HG02588 (cell line): ENCODE results near the gene AKT1.
"Not testable (repeated sequence)": the region's sequence is repeated elsewhere in the genome, so short reads cannot be mapped to it uniquely, and the experiment has no call there.

ENCODE experiments used
- ATAC-seq: cut with Tn5 transposase; IDR thresholded peaks from one replicate; pipeline ENCODE4 v1.9.1; 2021; ENCODE audit warnings: mild to moderate bottlenecking, moderate library complexity; ENCODE audit not compliant: unreplicated experiment

The AKT1 gene

DNA sequence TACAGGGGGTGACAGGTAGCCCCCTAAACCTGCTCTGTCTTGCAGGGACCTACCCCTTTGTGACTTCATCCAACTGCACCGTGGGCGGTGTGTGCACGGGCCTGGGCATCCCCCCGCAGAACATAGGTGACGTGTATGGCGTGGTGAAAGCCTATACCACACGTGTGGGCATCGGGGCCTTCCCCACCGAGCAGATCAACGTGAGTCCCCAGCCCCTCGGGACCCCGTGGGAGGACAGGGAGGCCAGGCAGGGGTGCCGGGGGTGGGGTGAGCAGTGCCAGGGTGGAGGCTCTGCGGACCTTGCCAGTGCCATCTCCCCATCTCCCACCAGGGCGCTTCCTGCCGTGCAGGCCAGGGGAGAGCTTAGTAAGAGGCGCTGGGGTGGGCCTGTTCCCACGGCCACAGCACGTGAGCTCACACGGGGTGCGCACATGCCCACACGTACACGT lies 53.7 kb downstream of the AKT1 start:
- ATAC-seq: no peak

DNA sequence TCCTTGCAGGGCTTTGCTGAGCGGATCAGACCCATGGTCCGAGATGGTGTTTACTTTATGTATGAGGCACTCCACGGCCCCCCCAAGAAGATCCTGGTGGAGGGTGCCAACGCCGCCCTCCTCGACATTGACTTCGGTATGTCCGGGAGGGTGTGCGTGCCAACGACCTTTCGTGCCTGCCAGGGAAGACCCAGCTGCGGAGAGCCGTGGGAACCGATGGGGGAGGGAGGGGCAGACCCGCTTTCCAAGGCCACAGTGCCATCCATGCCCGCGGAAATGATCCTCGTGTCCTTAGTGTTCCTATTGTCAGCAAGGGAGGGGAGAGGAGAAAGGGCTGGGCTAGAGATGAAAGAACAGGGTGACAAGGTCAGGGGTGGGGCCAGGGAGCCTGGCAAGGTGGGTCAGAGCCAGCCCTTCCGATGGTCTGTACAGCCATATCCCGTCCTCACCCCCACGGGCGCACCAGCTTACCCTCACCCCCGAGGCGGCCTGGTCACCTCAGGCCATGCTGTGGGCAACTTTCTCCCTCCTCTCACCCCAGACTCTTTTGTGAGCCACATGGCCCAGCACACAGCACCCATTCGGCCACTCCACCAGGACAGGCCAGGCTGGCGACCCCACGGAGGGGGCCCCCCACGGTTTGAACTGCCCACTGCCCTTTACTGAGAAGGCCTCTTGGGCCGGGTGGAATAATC lies 54.3 kb downstream of the AKT1 start:
- no peak for ATAC-seq

DNA sequence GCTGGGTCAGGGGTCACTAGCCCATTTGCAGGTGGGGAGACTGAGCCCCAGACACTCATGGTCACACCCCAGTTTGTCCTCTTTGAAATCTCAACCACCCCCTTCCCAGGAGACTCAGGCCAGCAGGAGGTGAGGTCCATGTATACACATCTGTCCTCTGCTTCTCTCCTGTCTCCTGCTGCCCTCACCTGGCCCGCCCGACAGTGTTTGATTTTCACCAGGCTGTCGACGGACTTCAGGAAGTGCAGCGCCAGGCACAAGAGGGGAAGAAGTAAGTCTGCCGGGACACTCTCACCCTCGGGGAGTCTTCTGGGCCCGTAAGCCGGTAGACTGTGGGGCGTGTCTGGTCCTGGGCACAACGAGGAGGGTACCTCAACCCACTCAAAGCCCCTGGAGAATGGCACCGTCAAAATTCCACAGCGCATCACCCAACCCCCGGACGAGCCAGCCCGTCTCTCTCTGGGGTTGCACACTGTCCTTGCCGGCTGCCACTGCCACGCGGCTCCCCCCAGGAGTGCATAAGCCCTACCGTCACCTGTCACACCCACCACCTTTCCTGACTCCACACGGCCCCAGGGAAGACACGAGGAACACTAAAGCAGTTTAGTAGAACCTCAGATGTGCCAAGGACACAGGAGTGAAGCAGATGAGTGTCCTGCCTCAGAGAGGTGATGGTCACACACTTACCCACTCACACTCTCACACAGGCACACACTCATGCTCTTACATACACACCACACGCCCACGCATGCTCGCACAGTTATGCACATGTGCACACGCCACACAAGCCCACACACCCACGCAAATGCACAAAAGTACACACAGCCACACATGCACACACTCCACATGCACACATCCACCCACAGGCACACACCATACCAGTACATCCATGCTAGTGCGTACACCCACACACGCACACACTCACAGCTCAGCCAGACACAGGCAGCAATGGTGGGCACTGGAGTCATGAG lies 55.7 kb downstream of the AKT1 start:
- no peak for ATAC-seq

DNA sequence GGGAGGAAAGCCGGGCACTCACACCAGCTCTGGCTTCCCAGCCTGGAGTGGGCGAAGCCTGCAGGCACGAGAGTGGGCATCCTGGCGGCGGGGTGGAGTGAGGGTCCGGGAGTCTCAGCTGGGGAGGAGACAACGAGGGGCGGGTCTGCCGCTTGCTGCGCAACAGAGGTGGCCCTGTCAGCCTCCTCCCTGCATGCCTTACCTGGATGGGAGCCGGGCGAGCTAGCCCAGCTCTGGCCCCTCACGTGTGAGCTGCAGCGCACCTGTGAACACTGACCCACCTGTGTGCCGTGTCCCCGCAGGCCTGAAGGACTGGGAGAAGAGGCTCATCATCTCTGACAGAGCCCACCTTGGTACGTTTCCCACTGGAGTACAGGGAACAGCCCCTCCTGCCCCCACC lies 56.5 kb downstream of the AKT1 start:
- ATAC-seq: no peak

DNA sequence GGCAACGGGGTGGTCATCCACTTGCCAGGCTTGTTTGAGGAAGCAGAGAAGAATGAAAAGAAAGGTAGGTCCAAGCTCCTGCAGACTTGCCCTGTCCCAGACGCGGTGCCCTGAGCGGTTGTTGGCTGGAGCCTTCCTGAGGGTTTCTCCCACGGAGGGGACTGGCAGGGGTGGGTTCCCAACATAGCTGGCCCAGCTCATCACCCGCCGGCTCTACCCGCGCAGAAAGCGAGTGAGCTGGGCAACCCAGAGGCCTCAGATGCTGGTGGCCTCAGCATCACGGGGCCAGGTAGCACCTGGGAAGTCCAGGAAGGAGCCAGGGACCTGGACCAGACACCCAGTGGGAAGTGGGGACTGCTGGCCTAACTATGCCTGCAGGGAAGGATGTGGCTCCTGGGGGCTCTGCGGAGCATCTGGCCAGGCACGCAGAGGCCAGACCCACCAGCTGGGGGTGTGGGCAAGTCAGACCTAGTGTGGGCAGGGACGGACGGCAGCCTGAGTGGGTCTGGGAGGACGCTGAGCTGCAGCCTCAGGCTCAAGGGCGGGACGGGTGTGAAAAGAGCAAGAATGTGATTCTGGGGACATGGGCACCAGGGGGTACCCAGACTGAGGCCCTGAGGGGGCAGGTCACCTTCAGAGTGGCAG lies 57.1 kb downstream of the AKT1 start:
- ATAC-seq: no peak

DNA sequence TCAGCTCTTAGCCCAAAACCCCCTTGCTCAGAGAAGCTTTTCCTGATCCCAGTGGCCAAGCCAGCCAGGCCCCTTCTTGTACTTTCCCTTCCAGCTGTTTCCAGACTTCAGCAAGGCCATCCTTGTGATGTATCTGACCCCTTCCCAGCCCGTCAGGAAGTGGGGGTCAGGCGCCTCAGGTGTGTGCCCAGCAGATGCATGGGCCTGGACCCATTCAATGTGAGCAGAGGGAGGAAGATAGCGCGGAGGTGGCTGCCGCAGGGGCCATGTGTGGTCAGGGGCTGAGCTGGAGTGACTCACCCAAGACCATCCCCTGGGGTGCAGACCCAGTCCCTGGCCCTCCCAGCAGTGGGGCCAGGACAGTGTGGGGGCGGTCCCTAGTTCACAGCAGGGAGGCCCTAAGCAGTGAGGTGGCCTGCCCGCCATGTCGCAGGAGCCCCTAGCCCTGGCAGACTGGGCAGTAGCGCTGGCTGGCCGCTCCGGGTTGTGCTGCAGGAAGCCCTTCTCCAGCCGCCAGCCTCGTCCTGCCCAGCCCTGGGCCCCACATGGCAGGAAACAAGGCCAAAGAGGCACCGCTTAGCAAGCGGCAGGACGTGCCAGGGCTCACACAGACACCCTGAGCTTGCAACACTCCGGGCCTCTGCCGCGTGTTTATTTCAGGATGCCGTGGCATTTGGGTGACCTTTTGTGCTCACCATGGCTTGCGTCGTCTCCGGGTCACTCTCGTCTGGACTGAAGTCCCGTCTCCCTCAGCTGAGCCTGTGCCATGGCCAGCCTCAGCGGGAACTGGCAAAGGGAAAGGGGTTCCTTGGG lies 59.5 kb downstream of the AKT1 start:
- no peak for ATAC-seq

DNA sequence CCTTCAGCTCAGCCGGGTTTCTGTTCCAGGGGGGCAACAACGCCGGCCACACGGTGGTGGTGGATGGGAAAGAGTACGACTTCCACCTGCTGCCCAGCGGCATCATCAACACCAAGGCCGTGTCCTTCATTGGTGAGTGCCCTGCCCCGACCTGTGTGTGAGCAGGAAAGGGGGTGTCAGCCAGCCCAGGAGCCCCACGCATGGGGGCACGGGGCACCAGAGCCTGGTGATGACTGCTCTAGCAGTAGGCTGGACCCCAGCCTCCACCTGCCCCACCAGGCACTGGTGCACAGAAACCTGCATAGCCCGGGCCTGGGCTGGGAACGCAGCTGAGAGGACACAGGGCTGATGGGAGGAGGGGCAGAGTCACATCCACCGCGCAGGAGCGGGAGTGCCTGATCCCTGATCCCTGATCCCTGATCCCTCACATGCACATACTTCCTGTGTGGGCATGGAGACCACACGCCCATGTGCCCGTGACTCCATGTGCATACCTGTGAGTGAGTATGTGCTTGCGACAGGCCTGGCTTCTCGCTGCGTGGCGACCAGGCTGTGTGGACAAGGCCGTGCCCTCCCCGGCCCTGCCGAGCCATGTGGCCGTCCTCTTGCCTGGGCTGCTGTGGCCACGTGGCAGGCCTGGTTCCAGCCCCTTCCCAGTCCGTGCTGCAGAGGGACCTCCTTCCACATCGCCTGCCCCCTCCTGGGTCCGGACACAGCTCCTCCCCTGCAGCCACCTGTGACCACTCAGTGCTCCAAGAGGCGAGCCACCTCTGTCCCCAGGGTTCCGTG lies 60.4 kb downstream of the AKT1 start:
- ATAC-seq: no peak

DNA sequence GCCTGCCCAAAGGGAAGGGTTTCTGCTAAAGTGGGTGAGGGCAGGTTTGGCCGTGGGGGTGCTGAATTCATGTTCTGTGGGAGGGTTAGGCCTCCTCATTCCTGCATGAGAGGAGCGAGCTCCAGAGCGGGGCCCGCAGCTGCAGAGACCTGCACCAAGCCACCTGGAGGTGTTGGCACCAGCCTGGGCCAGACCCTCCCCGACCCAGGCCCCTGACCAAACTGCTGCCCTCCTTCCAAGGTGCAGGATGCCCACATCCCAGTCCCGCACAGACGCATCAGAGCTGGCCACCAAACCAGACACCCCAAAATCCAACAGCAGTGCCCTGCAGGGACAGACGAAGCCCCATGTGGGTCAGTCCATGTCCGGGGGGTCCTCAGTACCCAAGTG lies 61.0 kb downstream of the AKT1 start:
- ATAC-seq: no peak

DNA sequence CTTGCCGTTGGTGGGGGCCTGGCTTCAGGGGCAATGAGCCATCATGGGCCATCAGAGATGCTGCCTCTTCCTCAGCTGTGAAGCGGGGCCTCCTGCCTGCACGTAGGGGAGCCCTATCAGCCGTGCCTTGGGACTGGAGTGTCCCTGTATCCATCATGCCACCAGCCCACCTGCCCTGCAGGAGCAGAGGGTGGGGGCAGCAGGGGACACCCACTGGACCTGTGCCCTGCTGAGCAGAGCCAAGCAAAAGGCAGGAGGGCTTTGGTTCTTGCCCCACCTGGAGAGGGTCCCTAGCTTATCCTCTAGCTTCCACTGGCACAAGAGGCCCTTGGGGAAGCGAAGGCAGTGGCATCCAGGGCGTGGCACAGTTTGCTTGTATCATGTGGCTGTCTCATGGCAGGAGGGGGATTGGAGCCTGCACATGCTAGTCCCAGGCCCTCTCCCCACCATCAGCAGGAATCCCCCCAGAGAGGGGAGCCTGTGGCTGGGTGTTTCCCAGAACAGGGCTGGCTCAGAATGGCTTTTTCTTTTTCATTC lies 61.4 kb downstream of the AKT1 start:
- ATAC-seq: no peak

DNA sequence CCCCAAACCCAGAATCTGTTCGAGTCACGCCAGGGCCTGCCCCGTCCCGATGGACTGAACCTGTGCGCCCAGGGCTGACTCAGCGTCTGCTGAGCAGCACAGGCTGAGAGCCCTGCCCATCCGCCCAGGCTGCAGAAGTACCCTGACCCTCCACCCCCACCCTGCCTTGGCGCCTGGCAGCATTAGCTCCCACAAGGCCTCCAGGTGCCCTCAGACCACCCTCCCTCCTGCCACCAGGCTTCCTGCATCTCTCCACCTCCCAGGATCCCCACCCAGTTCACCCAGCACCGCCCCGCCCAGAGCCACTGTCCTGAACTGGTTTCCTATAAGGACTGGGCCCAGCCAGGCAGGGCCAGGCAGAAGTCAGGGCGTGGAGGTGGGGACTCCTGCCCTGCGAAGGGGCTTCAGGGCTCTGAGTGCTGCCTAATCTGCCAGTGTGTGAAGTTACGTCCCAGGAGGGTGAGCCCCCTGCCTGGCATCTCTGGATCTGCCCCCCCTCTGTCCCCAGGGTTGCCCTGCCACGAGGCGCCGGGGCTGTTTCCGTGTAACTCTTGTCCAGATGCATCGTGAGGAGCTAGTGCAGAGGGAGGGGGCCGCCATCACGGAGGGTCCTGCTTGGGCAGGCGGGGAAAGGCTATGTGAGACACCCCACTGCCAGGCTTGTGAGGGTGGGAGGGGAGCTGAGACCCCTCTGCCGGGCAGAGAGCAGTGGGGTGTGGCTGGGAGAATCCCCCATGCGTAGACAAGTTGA lies 62.4 kb downstream of the AKT1 start:
- ATAC-seq: no peak

DNA sequence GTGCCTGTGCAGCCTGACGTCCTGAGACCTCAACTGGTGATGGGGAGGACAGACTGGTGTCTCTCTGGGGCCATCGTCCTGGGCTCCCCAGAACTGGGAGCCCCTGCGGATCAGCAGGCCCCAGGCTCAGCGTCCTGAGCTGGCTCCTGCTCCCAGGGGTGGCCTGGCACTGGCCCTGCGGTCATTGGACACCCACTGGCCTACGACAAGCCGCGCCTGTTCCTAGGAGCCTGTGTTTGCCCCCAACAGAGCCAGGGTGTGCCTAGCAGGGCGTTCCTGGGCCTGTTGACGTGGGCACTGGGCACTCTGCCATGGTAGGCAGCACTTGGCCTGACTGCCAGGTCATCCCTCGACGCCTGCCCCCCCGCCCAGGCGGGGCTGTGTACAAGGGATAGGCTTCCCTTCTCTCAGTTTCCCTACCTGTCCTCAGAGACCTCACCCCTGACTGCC lies 63.2 kb downstream of the AKT1 start:
- no peak for ATAC-seq

DNA sequence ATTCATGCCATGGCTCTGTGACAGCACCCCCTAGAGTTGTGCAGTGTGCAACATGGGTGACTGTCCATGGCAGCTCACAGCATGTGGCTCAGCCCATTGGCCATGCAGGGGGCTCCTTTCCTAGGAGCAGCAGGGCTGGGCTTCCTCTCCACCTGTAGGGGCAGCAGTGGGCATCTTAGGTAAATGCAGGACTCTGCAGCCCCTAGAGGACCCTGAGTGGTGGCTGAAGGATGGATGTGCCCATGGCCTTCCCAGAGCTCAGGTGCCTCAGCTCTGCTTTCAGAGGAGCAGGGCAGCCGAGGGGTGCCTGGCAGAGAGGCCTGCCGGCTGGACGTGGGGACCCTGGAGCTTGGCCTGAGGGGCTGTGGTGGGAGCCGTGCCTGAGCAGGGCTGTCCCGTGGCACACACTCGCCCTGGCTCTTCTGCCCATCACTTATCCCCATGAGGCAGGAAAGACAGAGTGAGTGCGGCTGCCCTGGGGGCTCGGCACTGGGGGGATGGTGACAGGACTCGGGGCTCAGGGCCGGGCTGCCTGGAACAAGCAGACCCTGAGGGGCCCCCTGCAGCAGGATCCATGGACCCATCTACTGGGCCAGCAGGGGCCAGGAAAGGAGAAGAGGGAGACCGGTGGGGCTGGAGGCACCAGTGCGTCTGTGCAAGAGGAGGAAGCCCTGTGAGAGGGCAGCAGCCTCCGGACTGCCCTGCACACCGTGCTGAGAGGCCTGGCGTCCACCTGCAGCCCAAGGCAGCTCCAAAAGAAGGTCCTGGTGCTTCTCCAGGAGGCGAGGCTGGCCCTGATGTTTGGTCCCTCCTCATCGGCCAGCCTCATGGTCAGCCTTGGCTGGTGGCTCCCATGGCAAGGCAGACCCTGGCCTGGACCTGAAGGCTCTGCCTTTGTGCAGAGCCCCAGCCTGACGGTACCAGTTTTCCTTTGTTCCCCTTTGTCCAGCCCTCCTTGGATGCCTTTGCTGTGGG lies 63.9 kb downstream of the AKT1 start:
- no peak for ATAC-seq

DNA sequence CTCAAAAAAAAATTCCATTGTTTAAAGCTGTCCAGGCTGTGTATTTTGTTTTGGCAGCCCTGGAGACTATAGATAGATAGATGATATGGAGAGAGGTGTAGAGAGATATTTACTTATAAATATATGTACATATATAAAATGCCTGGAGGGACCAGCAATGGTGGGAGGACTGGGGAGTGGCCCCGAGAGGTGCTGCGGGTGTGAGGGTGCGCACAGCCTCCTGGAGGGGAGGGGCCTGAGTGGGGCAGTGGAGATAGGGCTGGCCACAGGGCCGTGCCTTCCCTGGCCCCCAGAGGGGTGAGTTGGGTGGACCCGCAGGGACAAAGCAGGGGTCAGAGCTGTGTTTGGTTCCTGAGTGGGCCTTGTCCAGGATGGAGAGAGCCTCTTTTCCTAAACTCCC lies 65.1 kb downstream of the AKT1 start:
- no peak for ATAC-seq

DNA sequence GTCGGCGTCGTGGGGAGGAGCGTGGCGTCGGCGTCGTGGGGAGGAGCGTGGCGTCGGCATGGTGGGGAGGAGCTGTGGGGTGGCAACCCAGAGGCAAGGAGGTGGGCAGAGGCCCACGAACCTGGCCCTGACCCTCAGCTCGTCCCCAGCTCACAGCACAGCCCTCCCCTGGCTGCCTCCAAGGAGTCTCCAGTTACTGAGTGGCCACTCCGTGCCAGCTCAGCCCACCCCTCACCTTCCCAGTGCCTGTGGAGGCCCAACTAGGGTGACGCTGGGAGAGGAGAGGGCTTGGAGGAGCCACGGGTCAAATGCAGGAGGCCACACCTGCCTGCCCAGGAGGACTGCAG lies 65.7 kb downstream of the AKT1 start:
- no peak for ATAC-seq

DNA sequence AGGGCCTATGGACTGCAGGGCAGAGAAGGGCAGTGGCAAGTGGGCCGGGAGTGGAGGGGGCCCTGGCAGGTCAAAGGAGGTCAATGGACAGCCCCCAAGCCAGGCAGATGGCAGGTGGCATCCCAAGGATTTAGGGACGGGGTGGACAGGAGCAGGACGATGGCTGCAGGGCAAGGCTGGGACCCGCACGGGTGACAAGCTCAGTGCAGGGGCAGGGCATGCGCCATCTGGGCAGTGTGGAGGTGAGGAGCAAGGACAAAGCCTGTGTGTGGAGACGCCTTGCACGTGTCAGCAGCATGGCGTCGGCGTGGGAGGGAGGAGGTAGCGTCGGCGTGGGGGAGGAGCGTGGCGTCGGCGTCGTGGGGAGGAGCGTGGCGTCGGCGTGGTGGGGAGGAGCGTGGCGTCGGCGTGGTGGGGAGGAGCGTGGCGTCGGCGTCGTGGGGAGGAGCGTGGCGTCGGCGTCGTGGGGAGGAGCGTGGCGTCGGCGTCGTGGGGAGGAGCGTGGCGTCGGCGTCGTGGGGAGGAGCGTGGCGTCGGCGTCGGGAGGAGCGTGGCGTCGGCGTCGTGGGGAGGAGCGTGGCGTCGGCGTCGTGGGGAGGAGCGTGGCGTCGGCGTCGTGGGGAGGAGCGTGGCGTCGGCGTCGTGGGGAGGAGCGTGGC lies 66.2 kb downstream of the AKT1 start:
- not testable (repeated sequence) for ATAC-seq

DNA sequence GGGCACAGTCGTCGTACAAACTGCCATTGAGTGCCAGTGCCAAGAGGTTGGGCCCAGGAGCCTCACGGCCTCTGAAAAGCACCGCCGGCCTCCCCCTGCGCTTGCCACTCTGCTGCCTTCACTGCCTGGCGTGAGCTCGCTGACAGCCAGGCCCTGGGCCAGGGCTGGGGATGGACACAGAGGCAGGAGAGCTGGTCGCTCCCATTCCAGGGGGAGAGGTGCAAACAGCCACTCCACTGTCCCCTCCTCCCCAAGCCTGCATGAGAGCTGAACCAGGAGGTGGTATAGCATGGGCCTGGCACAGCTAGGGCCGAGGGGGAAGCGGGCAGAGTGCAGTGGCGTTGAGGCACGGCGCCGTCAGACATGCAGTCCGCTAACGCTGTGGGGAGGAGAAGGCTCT lies 66.9 kb downstream of the AKT1 start:
- no peak for ATAC-seq
